HG02610 (cell line): Measurements from ENCODE around the gene CNGA3.
"Not testable (repeated sequence)": the region's sequence is repeated elsewhere in the genome, so short reads cannot be mapped to it uniquely, and the experiment has no call there.

Experiments used
- ATAC-seq: cut with Tn5 transposase; IDR thresholded peaks from one replicate; pipeline ENCODE4 v1.9.1; 2021; ENCODE audit warnings: mild to moderate bottlenecking, moderate library complexity; ENCODE audit not compliant: unreplicated experiment

The CNGA3 gene

DNA sequence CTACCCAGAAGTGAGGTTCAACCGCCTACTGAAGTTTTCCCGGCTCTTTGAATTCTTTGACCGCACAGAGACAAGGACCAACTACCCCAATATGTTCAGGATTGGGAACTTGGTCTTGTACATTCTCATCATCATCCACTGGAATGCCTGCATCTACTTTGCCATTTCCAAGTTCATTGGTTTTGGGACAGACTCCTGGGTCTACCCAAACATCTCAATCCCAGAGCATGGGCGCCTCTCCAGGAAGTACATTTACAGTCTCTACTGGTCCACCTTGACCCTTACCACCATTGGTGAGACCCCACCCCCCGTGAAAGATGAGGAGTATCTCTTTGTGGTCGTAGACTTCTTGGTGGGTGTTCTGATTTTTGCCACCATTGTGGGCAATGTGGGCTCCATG is 49.7 kb downstream of the CNGA3 start:
- no peak for ATAC-seq

DNA sequence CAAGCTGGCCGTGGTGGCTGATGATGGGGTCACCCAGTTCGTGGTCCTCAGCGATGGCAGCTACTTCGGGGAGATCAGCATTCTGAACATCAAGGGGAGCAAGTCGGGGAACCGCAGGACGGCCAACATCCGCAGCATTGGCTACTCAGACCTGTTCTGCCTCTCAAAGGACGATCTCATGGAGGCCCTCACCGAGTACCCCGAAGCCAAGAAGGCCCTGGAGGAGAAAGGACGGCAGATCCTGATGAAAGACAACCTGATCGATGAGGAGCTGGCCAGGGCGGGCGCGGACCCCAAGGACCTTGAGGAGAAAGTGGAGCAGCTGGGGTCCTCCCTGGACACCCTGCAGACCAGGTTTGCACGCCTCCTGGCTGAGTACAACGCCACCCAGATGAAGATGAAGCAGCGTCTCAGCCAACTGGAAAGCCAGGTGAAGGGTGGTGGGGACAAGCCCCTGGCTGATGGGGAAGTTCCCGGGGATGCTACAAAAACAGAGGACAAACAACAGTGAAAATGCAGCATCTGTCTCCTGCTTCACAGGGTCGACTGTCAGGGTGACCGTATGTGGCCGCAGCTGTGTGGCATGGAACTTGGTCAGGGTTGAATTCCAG is 50.6 kb downstream of the CNGA3 start:
- ATAC-seq = no peak

DNA sequence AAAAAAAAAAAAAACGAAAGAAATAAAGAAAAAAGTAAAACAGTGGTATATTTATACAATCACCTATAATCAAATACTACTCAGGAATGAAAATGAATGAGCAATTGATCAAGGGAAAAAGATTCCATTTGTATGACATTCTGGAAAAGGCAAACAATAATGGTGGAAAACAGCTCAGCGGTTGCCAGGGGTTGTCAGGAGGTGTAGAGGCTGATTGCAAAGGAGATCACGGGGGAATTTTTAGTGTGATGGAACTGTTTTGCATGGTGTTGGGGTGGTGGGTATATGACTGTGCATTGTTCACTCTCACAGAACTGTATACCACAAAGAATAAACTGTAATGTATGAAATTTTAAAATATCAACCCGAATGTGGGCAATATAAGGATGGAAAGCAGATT is 52.9 kb downstream of the CNGA3 start:
- ATAC-seq = no peak

DNA sequence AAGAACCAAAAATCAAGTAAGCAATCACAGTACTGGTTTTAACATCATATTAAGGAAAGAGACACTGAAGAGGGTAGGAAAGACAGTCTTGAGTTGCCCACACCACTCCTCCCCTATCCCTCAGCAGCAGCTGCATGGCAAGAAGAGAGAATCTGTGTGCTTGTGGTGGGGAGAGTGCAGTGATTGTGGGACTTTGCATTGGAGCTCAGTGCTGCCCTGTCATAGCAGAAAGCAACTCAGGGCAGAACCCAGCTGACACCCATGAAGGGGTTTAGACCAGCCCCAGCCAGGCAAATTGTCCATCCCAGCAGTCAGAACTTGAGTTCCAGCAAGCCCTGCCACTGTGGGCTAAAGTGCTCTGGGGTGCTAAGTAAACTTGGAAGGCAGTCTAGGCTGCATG is 57.6 kb downstream of the CNGA3 start:
- ATAC-seq = no peak

DNA sequence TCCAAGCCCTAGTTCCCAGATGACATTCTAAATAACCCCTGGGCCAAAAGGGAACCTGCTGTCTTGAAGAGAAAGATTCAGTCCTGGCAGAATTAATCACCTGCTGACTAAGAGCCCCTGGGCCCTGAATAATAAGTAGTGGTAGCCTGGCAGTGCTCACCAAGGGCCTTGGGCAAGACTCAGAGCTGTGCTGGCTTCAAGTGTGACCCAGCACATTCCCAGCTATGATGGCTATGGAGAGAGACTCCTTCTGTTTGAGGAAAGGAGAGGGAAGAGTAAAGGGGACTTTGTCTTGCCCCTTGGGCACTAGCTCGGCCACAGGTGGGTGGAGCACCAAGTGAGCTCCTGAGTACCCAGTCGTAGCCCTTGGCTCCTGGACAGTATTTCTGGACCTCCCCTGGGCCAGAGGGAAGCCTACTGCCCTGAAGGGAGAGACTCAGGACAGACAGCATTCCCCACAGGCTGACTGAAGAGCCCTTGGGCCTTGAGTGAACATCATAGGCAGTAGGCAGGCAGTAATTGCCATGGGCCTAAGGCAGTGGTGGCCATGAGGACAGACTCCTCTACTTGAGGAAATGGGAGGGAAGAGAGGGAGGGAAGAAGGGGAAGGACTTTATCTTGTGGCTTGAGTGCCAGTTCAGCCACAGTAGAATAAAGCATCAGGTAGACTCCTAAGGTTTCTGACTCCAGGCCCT is 58.4 kb downstream of the CNGA3 start:
- no peak for ATAC-seq

DNA sequence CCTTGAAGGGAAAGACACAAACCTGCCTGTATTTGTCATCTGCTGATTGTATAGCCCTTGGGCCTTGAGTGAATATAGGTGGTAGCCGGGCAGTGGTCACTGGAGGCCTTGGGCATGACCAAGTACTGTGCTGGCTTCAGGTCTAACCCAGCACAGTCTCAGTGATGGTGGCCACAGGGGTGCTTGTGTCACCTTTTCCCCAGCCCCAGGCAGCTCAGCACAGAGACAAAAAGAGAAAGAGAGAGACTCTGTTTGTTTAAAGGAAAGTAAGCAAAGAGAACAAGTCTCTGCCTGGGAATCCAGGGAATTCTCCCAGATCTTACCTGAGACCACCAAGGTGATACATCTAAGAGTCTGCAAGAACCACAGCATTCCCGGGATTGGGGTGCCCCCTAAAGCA is 59.0 kb downstream of the CNGA3 start:
- no peak for ATAC-seq

DNA sequence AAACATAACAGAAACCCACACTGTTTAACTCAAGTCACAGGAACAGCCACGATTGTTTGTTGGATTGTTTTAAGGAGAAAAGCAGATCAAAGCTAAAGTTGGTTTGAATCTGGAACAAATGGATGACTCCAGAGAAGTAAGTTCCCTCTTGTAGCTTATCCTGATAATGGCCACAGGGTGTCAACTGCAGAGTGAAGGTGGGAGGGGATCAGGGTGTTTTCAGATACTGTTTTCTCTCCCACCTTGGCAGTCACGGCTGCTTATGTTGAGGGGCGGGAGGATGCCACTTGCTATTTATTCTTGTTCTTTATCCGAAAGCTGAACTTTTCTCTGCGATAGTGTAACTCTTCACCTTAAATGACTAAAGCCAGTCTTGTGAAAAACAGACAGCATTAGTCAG is 61.9 kb downstream of the CNGA3 start:
- ATAC-seq = no peak

DNA sequence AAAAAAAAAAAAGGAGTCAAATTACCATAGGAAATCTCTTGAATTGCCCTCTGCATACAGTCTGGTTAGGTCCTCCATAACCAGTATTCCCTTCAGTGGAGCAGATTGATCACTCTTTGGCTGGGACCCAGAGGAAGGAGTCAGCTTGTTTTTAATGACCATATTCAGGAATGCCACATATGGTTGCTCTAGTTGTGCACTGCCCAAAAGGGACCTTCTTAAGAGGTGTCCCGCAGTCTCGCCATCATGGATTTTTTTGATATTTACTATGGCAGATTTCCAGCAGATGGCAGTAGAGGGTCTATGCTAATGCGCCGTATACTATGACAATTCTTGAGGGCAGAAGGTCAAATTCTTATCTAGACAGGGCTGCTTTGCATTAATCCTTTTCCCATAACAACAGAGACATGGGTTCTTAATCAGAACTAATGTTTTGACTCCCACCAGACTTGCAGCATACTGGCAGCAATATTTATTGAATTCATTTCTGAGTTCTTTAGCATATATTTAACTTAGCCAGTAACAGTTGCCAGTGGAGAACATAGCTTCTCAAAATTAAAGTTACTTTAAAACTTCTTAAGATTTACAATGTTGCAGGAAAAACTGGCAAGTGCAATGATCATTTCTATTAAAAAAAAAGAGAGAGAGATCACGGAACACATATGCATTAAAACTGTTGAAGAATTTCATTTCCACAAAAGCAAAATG is 66.6 kb downstream of the CNGA3 start:
- ATAC-seq = peak; percentile 67

DNA sequence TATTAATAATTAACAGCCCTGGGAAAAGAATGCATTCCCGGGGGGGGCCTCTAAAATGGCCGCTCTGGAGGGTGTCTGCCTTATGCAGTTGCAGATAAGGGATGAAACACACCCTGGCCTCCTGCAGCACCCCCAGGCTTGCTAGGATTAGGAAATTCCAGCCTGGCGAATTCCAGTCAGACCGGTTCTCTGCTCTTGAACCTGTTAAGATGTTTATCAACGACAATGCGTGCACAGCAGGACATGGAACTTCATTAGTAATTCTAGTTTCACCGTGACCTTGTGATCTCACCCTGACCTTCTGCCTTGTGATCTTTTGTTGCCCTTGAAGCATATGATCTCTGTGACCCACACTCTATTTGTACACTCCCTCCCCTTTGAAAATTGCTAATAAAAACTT is 68.0 kb downstream of the CNGA3 start:
- ATAC-seq = not testable (repeated sequence)

DNA sequence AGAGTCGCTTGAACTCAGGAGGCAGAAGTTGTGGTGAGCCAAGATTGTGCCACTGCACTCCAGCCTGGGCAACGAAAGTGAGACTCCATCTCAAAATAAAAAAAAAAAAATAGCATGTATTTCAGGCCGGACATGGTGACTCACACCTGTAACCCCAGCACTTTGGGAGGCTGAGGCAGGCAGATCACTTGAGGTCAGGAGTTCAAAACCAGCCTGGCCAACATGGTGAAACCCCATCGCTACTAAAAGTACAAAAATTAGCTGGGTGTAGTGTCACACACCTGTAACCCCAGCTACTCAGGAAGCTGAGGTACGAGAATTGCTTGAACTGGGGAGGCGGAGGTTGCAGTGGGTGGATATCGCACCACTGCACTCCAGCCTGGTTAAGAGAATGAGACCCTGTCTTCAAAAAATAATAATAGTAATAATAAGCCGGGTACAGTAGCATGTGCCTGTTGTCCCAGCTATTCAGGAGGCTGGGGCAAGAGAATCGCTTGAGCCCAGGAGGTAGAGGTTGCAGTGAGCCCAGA is 69.5 kb downstream of the CNGA3 start:
- ATAC-seq = not testable (repeated sequence)

DNA sequence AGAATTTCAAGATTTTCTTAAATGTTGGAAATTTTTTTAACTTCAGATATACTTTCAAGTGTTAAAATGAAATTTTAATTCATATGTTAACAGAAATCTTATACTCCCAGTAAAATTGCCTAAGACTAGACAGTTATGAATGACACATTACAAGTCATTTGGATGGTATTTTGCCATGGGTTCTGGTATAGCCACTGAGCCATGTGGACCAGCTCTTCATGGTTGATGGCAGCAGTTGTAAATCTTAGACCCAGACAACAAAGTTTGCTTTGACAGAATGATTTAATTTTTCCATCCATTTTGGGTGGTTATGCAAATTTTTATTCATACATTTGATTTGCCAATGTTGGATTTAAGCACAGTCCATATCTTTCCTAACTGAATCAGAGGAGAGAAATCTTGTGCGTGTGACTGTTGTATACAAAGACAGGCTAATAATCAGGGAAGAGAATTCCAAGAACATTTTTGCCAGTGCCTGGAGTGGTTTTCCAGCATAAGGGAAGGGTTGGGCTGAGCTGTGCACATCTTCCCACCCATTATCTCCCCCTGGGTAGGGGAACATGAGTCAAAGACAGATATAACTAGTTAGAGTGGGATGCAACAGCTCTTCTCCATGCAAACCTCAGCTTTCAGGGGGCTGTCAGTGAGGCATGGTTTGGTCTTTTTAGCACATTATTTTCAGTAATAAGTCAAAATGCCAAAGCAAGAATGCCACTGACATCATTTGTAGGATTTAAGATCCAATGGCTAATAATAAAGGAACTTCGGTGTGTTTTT is 70.3 kb downstream of the CNGA3 start:
- ATAC-seq = no peak

DNA sequence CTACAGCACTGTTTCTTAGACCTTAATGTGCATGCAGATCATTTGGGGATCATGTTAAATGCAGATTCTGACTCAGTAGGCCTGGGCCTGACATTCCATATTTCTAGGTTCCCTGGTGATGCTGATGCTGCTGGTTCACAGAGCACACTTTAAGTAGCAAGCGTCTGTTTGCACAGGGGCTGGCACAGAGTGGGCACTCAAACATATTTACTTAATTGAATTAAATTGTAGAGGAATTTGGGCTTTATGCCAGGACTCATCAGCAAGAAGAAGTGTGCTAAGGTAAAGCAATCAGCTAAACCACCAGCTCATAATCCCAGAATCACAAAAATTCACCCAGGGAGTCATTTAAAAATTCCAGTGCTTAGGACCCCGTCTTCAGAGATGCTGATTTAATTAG is 73.3 kb downstream of the CNGA3 start:
- ATAC-seq = no peak

DNA sequence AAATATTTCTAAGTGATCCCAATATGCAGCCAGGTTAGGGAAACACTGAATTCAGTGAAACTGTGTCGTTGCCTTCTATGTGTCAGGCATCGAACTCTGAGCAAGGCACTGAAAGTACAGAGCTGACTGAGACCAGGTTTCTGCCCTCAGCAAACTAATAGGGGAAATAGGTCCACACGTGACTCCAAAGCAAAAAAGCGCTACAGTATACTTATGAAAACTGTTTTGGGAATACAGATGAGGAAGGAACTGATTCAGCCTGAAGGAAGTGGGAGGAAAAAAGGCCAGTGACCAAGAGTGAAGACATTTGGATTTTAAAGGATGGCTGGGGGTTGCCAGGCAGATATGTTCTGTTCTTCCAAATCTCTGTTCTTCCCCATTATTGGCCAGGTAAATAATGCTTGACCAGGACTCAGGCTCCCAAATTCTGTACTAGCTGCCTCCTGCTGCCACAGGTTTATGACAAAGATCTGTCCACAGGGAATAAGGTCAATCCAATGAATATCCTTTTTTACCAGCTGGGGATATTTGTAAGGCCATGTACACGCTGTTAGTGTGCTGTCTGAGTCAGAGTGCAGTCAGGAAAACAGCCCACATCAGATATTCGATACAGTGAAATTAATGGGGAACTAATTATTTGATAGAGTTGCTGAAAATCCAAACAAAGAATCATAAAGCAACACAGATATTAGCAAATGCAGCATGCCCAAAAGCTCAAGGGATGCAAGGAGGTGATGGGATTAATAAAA is 73.9 kb downstream of the CNGA3 start:
- ATAC-seq = no peak

DNA sequence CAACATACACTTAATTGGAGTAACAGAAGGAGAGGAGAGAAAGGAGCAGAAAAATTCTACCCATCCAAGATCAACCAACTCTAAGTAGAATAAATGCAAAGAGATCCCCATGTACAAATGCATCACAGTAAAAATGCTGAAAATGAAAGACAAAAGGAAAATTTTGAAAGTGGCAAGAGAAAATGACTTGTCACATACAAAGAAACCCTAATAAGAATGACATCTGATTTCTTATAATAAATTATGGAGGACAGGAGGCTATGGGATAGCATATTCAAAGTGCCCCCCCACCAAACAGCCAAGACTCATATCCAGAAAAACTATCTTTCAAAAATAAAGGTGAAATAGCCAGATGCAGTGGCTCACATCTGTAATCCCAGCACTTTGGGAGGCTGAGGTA is 76.2 kb downstream of the CNGA3 start:
- ATAC-seq = no peak

DNA sequence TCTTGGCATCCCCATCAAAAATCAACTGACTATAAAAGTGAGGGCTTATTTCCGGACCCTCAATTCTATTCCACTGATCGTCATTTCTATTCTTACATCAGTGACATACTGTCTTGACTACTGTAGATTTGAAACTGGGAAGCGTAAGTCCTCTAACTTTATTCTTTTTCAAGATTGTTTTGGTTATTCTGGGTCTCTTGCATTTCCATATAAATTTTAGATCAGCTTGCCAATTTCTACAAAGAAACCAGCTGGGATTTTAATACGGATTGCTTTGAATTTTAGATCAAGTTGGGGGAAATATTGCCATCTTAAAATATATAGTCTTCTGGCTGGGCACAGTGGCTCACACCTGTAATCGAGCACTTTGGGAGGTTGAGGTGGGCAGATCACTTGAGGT is 80.5 kb downstream of the CNGA3 start:
- no peak for ATAC-seq

DNA sequence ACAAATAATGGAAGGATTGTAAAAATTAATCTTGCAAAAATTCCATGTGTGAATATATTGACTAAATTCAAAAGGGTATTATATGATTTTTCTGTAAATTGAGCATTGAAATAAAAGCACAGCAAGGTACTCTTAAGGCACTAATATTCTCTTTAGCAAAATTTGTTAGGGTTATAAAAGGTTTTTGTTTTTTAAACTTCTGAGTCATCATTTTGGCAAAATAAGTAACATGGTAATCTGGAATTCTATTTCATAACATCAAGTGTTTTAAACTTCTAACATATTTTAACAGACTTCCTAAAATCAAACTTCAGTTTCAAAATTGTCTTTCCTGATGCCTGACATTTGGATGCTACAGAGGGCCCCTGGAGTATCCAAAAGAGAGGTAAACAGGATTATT is 85.9 kb downstream of the CNGA3 start:
- no peak for ATAC-seq

DNA sequence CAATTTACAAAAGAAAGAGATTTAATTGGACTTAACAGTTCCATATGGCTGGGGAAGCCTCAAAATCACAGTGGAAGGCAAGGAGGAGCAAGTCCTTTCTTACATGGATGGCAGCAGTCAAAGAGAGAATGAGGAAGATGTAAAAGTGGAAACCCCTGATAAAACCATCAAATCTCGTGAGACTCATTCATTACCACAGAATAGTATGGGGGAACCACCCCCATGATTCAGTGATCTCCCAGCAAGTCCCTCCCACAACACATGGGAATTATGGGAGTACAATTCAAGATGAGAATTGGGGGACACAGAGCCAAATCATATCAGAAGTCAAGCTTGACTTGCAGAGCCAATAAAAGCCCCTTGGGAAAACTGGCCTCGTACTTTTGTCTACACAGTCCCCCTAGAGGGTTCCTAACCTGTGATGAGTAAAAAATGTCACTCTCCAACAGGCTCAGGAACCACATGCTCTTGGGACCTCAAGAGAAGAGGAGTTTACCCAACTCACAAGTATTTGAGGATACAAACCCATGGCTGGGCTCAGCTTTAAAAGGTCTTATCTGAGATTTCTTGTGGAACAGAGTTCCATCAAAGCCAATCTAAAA is 87.2 kb downstream of the CNGA3 start:
- no peak for ATAC-seq

DNA sequence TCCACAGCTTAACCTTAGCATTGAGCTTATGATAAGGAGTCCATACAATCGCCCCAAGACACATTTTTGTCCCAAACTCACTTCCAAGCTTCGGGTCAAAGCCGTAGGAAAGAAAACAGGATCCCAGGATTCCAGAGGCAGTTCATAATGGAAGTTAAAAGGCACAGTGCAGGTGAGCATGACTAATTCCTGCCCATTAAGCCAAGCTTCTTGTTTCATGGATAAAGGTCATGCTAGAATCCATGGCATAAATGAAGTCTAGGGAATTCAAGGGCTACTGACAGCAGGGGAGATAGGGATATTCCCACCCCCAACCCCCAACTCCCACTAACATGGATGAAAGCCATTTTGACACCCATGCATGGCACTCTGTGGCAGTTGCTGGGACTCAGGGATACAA is 88.2 kb downstream of the CNGA3 start:
- ATAC-seq = no peak

DNA sequence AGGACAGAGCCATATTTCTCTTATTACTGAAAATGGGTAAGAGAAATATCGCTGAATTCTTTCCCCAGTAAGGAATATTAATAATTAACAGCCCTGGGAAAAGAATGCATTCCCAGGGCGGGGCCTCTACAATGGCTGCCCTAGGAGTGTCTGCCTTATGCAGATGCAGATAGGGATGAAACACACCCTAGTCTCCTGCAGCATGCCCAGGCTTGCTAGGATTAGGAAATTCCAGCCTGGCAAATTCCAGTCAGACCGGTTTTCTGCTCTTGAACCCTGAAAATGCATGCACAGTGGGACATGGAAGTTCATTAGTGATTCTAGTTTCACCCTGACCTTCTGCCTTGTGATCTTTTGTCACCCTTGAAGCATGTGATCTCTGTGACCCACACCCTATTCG is 89.4 kb downstream of the CNGA3 start:
- ATAC-seq = not testable (repeated sequence)

DNA sequence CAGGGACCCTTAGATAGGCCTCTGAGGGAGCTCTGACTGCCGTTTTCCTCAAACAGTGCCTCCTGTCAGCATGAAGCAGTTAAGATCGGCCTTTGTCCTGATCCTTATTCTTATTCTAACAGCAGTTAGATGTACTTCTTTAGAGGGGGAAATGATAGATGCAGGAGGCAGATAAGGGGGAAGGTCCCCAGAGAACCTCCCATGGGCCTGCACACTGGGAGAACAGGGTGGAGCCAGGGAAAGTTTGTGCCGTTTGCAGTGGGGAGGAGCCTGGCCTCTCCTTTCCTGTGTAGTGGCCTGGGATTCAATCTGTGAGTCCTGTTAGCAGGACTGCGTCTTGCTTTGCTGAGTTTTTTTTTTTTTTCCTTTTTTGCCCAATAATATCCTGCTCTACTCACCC is 90.5 kb downstream of the CNGA3 start:
- no peak for ATAC-seq
